H1 (cell line): ENCODE measurements around the gene RFX3. TPM values are rescaled to one million over a fixed set of nuclear protein-coding genes. Genes with fewer than 3 reads are reported as not detected.

Experiments
- CTCF ChIA-PET: fragments of 300-600 bp; sonication (Branson Sonifier 250); formaldehyde crosslinking; loops from one replicate; lab custom pipeline; 2021; ENCODE audit not compliant: partially characterized antibody; lab: Charles Lee
- POLR2A ChIA-PET: fragments of 300-600 bp; sonication (Branson Sonifier 250); formaldehyde crosslinking; loops from one replicate; lab custom pipeline; 2021; ENCODE audit warnings: inconsistent platforms; ENCODE audit not compliant: partially characterized antibody; lab: Charles Lee
- DNase-seq, 2 experiments: peaks; one replicate each; pipeline versions ENCODE4 v3.0.0 to v3.0.0-alpha.2; 2010 to 2022; ENCODE audit warnings: low spot score in 2 of 2, low read depth in 1 of 2, mixed read lengths in 1 of 2
- FAIRE-seq: peaks from 2 replicates; lab custom pipeline; 2011; peaks lifted over from hg19 to GRCh38; lab: Jason Lieb, UNC
- H2AFZ ChIP-seq: 2 replicates; pipeline ENCODE4 v1.8.1; 2012; ENCODE audit warnings: low read length, inconsistent platforms
- H2AK5ac ChIP-seq: 2 replicates; pipeline ENCODE4 v1.6.1; 2013; ENCODE audit warnings: low read depth, low read length
- H2BK120ac ChIP-seq: replicated peaks from 2 replicates; pipeline ENCODE3; 2013; ENCODE audit warnings: low read depth, low read length, inconsistent platforms
- H2BK12ac ChIP-seq: 2 replicates; pipeline ENCODE4 v1.6.1; 2013; ENCODE audit warnings: low read depth, low read length
- H2BK15ac ChIP-seq: 2 replicates; pipeline ENCODE4 v1.6.1; 2013; ENCODE audit warnings: low read length
- H2BK20ac ChIP-seq: 2 replicates; pipeline ENCODE4 v1.6.1; 2013; ENCODE audit warnings: low read length
- H2BK5ac ChIP-seq: 2 replicates; pipeline ENCODE4 v1.6.1; 2013; ENCODE audit warnings: low read depth, low read length
- H3K14ac ChIP-seq: 2 replicates; pipeline ENCODE4 v1.6.1; 2013; ENCODE audit warnings: inconsistent platforms; ENCODE audit not compliant: insufficient read length
- H3K18ac ChIP-seq: 2 replicates; pipeline ENCODE4 v1.6.1; 2013; ENCODE audit warnings: low read length; ENCODE audit errors: extremely low read depth
- H3K23ac ChIP-seq: 2 replicates; pipeline ENCODE4 v1.6.1; 2013; ENCODE audit warnings: inconsistent platforms; ENCODE audit not compliant: insufficient read length
- H3K23me2 ChIP-seq: 2 replicates; pipeline ENCODE4 v1.6.1; 2013; ENCODE audit warnings: low read depth, low read length
- H3K27ac ChIP-seq: 2 replicates; pipeline ENCODE4 v1.6.1; 2011; ENCODE audit warnings: low read depth, low read length, inconsistent platforms
- H3K27me3 ChIP-seq, 4 experiments: replicated peaks in 1 of 4; 1 replicate in 1 of 4; 2 replicates in 3 of 4; pipeline versions ENCODE4 v1.6.1 to v1.8.1; 2011 to 2013; ENCODE audit warnings: low read length in 3 of 4, mild to moderate bottlenecking in 3 of 4, inconsistent platforms in 2 of 4, mixed read lengths in 2 of 4, moderate library complexity in 1 of 4; ENCODE audit not compliant: control insufficient read depth in 3 of 4, insufficient read depth in 3 of 4; ENCODE audit errors: extremely low read depth in 1 of 4
- H3K36me3 ChIP-seq, 4 experiments: 2 replicates each; pipeline versions ENCODE4 v1.6.1 to v1.8.1; 2011 to 2013; ENCODE audit warnings: mild to moderate bottlenecking in 4 of 4, low read length in 3 of 4, moderate library complexity in 2 of 4, control low read depth in 1 of 4, inconsistent platforms in 1 of 4; ENCODE audit not compliant: insufficient read depth in 4 of 4, control insufficient read depth in 2 of 4
- H3K4ac ChIP-seq: replicated peaks from 2 replicates; pipeline ENCODE3; 2013; ENCODE audit warnings: low read length, low read depth, mixed read lengths, inconsistent platforms; ENCODE audit not compliant: insufficient read length
- H3K4me1 ChIP-seq, 4 experiments: replicated peaks in 1 of 4; 1 replicate in 1 of 4; 2 replicates in 3 of 4; pipeline versions ENCODE4 v1.6.1 to v1.8.1; 2011 to 2013; ENCODE audit warnings: low read length in 3 of 4, inconsistent platforms in 2 of 4, mixed read lengths in 1 of 4; ENCODE audit not compliant: insufficient read depth in 4 of 4, control insufficient read depth in 3 of 4
- H3K4me2 ChIP-seq, 2 experiments: 2 replicates each; pipeline versions ENCODE4 v1.6.1 to v1.8.1; 2011 to 2013; ENCODE audit warnings: low read depth in 2 of 2, low read length in 2 of 2, control low read depth in 1 of 2, inconsistent platforms in 1 of 2, mild to moderate bottlenecking in 1 of 2; ENCODE audit not compliant: insufficient read depth in 1 of 2
- H3K4me3 ChIP-seq, 4 experiments: fragments of 200-600, 300-600 bp in 1 of 4; sonication (generic), shearing (Covaris generic), sonication (Bioruptor Twin) in 1 of 4; 2 replicates each; pipeline versions ENCODE4 v1.5.1 to v1.8.1; 2011 to 2016; ENCODE audit warnings: low read length in 4 of 4, low read depth in 3 of 4, control low read depth in 2 of 4, inconsistent platforms in 2 of 4, mild to moderate bottlenecking in 2 of 4, mixed read lengths in 1 of 4, moderate library complexity in 1 of 4; ENCODE audit not compliant: insufficient read depth in 2 of 4; ENCODE audit errors: extremely low read depth in 1 of 4
- H3K56ac ChIP-seq: replicated peaks from 2 replicates; pipeline ENCODE3; 2013; ENCODE audit warnings: low read depth, mild to moderate bottlenecking, mixed read lengths, low read length, inconsistent platforms; ENCODE audit not compliant: insufficient read length
- H3K79me1 ChIP-seq: 2 replicates; pipeline ENCODE4 v1.6.1; 2013; ENCODE audit warnings: low read depth, low read length, control low read depth
- H3K79me2 ChIP-seq, 2 experiments: 2 replicates each; pipeline versions ENCODE4 v1.6.1 to v1.8.1; 2012 to 2013; ENCODE audit warnings: low read length in 2 of 2, mild to moderate bottlenecking in 2 of 2, inconsistent platforms in 1 of 2; ENCODE audit not compliant: insufficient read depth in 2 of 2, control insufficient read depth in 1 of 2
- H3K9ac ChIP-seq, 4 experiments: replicated peaks in 1 of 4; 1 replicate in 1 of 4; 2 replicates in 3 of 4; pipeline versions ENCODE4 v1.6.1 to v1.8.1; 2011 to 2013; ENCODE audit warnings: low read depth in 3 of 4, low read length in 3 of 4, control low read depth in 2 of 4, mild to moderate bottlenecking in 2 of 4, moderate library complexity in 2 of 4, inconsistent platforms in 1 of 4; ENCODE audit errors: extremely low read depth in 1 of 4
- H3K9me3 ChIP-seq, 2 experiments: 2 replicates each; pipeline versions ENCODE4 v1.6.1 to v1.8.1; 2012 to 2013; ENCODE audit warnings: mild to moderate bottlenecking in 2 of 2, moderate library complexity in 2 of 2, control low read depth in 1 of 2, inconsistent platforms in 1 of 2, low read depth in 1 of 2, low read length in 1 of 2, mixed read lengths in 1 of 2; ENCODE audit not compliant: insufficient read depth in 2 of 2
- H4K20me1 ChIP-seq, 2 experiments: replicated peaks in 1 of 2; 2 replicates each; pipeline versions ENCODE3 to v1.8.1; 2011 to 2013; ENCODE audit warnings: inconsistent platforms in 2 of 2, low read length in 2 of 2, mild to moderate bottlenecking in 1 of 2; ENCODE audit not compliant: insufficient read depth in 2 of 2, control insufficient read depth in 1 of 2
- H4K5ac ChIP-seq: 2 replicates; pipeline ENCODE4 v1.6.1; 2013; ENCODE audit warnings: low read length, low read depth, mixed read lengths, inconsistent platforms; ENCODE audit not compliant: insufficient read length
- H4K8ac ChIP-seq: 2 replicates; pipeline ENCODE4 v1.8.0; 2013; ENCODE audit warnings: mild to moderate bottlenecking, moderate library complexity, low read length, inconsistent platforms; ENCODE audit not compliant: insufficient read depth; ENCODE audit errors: extremely low read depth
- H4K91ac ChIP-seq: replicated peaks from 2 replicates; pipeline ENCODE3; 2013; ENCODE audit warnings: low read length, mixed read lengths, inconsistent platforms; ENCODE audit not compliant: insufficient read length
- ASH2L ChIP-seq: fragments of 200-600, 300-600 bp; sonication (generic); IDR thresholded peaks from one replicate; pipeline ENCODE4 v1.7.1; 2017; ENCODE audit warnings: low read length
- CBX5 ChIP-seq: fragments of 300-800, 300-1000 bp; sonication (generic); IDR thresholded peaks from 2 replicates; pipeline ENCODE4 v1.7.1; 2016; ENCODE audit warnings: antibody characterized with exemption, low read length, low read depth
- CEBPB ChIP-seq: IDR thresholded peaks from 2 replicates; pipeline ENCODE4 v1.6.1; 2012; ENCODE audit warnings: low read depth, low read length
- CREB1 ChIP-seq: IDR thresholded peaks from 2 replicates; pipeline ENCODE4 v1.6.1; 2012; ENCODE audit warnings: inconsistent platforms
- EP300 ChIP-seq, 2 experiments: IDR thresholded peaks; 1 replicate in 1 of 2; 2 replicates in 1 of 2; pipeline ENCODE4 v1.6.1; 2011 to 2012; ENCODE audit warnings: low read depth in 2 of 2, low read length in 2 of 2, mild to moderate bottlenecking in 2 of 2, borderline replicate concordance in 1 of 2, inconsistent platforms in 1 of 2, moderate library complexity in 1 of 2
- HDAC2 ChIP-seq, 2 experiments: fragments of 300-600 bp in 1 of 2; sonication (generic) in 1 of 2; IDR thresholded peaks; 2 replicates each; pipeline ENCODE4 v1.6.1; 2011 to 2012; ENCODE audit warnings: low read depth in 2 of 2, low read length in 2 of 2, mild to moderate bottlenecking in 2 of 2, moderate library complexity in 2 of 2, borderline replicate concordance in 1 of 2, inconsistent platforms in 1 of 2
- KDM4A ChIP-seq: IDR thresholded peaks from one replicate; pipeline ENCODE4 v1.7.1; 2012; ENCODE audit warnings: low read depth, mild to moderate bottlenecking, moderate library complexity, low read length, inconsistent platforms; ENCODE audit not compliant: severe bottlenecking
- POLR2A ChIP-seq, 2 experiments: IDR thresholded peaks; 1 replicate in 1 of 2; 2 replicates in 1 of 2; pipeline ENCODE4 v1.6.1; 2011; ENCODE audit warnings: low read depth in 2 of 2, low read length in 2 of 2, mild to moderate bottlenecking in 2 of 2; ENCODE audit errors: control extremely low read depth in 1 of 2
- RNF2 ChIP-seq: fragments of 200-900, 300-1000 bp; sonication (generic); IDR thresholded peaks from 2 replicates; pipeline ENCODE4 v1.7.1; 2016; ENCODE audit warnings: borderline replicate concordance, low read depth, mild to moderate bottlenecking, antibody characterized with exemption, low read length; ENCODE audit not compliant: poor library complexity, severe bottlenecking; ENCODE audit errors: missing control alignments
- SUZ12 ChIP-seq: fragments of 200-600 bp; sonication (generic); IDR thresholded peaks from 2 replicates; pipeline ENCODE4 v1.6.1; 2012; ENCODE audit warnings: mild to moderate bottlenecking, inconsistent platforms, low read length, moderate library complexity, mixed read lengths
- YY1 ChIP-seq: IDR thresholded peaks from 2 replicates; pipeline ENCODE4 v1.6.1; 2011; ENCODE audit warnings: low read depth, mild to moderate bottlenecking, low read length
- WGBS, 2 experiments: shearing (Covaris generic) in 1 of 2; methylation state at CpG; one replicate each; pipeline versions ENCODE4 v1.1.6 to v1.1.7; 2013 to 2015; ENCODE audit warnings: low lambda C conversion rate in 2 of 2, mixed read lengths in 2 of 2, inconsistent platforms in 1 of 2, low coverage in 1 of 2, missing lambda C conversion rate in 1 of 2; ENCODE audit not compliant: insufficient replicate concordance in 2 of 2, insufficient coverage in 1 of 2, insufficient read length in 1 of 2; ENCODE audit errors: extremely low coverage in 1 of 2, missing lambda C conversion rate in 1 of 2; 5-methylcytosine and 5-hydroxymethylcytosine counted together
- polyA plus RNA-seq, 7 experiments: library from polyadenylated mRNA; depleted of rRNA in 3 of 7; stranded (reverse) in 5 of 7; unstranded in 2 of 7; fragments of >200 nt in 5 of 7; fragments of 200-250 nt in 2 of 7; gene quantifications; 1 replicate in 5 of 7; 2 replicates in 1 of 7; 4 replicates in 1 of 7; pipeline versions ENCODE4 v1.2.1 to v1.2.3, GENCODE V29; 2011 to 2013; ENCODE audit warnings: missing spikeins in 2 of 7, mixed read lengths in 2 of 7
- total RNA-seq: library from RNA; stranded (reverse); fragmentation: NEBNext Ultra II Directional; extraction: Animal tissue kit (Norgen Biotek cat#: 25700); gene quantifications from 2 replicates; pipeline ENCODE4 v1.2.1, GENCODE V29; 2021
- TF ChIP-seq, protein P1 (sequence below): IDR thresholded peaks from 2 replicates; pipeline ENCODE4 v1.6.1; 2012; ENCODE audit warnings: inconsistent platforms

The RFX3 gene
- total and polyA plus RNA-seq, 2 of the 8 experiments (the other 6 are each of a cell fraction or from before 2014, with no cell fraction given) = 4.9 to 22.6 TPM

DNA sequence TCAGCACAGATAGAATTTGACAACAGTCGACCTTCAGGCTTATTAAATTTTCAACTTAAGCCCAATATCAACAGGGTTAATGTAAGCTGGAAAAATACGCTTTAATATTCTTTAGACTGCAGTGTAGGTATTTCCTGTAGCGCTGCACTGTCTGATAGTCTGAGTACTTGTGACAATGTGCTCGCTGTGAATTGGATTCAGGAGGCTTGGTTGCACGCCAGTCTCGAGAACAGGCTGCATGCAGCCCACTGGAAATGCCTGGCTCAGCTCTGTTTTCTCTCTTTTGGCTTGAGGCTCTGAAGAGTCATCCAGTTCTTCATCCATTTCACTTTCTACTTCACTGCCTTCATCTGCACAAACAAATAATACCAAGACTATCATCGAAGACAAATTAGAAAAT is 300.9 kb downstream of the RFX3 start:
- POLR2A ChIA-PET = no interaction called here
- H3K4me3 ChIP-seq = no peak overlapping the region
- FAIRE-seq = no peak
- no peaks in the 10 kb centered on the region for H3K27me3 ChIP-seq
- no peak overlapping the region for H2BK15ac ChIP-seq
- no peaks in the 10 kb centered on the region for H4K20me1 ChIP-seq
- H2BK12ac ChIP-seq = 0 out of 2 replicates have a peak overlapping the region, but pooled peaks have one; percentile 43
- no peak overlapping the region for H3K4ac ChIP-seq
- H3K9me3 ChIP-seq = no peaks in the 10 kb centered on the region
- no peak overlapping the region for H2BK5ac ChIP-seq
- no peak overlapping the region for H3K14ac ChIP-seq
- no peaks in the 10 kb centered on the region for H3K79me1 ChIP-seq
- WGBS, 2 experiments = 92% methylated on average over 7 of the region's 7 CpGs; no CpG with 5 or more reads in 1 of the 2 experiments
- H2BK20ac ChIP-seq = no peak overlapping the region
- no peak overlapping the region for H3K9ac ChIP-seq
- peaks cover 0 to 3% (median 0%) of the 10 kb centered on the region in 4 experiments; a peak in 1 of 7 replicates for H3K4me1 ChIP-seq
- H3K23me2 ChIP-seq = no peaks in the 10 kb centered on the region
- no peak overlapping the region for H4K5ac ChIP-seq
- H3K23ac ChIP-seq = no peak overlapping the region
- H3K79me2 ChIP-seq = no peaks in the 10 kb centered on the region
- DNase-seq = no peak
- H4K91ac ChIP-seq = no peak overlapping the region
- H2AK5ac ChIP-seq = no peak overlapping the region
- H3K18ac ChIP-seq = no peak overlapping the region
- H3K27ac ChIP-seq = no peak overlapping the region
- H4K8ac ChIP-seq = no peak overlapping the region
- CTCF ChIA-PET = interaction anchor here (1.2 to 1.7 kb wide), 3 partner anchors 10 to 44 kb away, joined by 3 to 5 read pairs (median 3); no protein-coding TSS in a partner anchor
- no peak overlapping the region for H2BK120ac ChIP-seq
- no peak overlapping the region for H3K4me2 ChIP-seq
- TF ChIP-seq KDM4A (no peak), CEBPB (no peak), YY1 (no peak), CREB1 (no peak), ASH2L (no peak), CBX5 (no peak), HDAC2 (IDR thresholded peaks at IDR 0.05; ENCODE audit: borderline replicate concordance in 1 of 2, low read depth in 2 of 2, low read length in 2 of 2) (no peak), SUZ12 (no peak), POLR2A (IDR thresholded peaks at IDR 0.05; ENCODE audit: control extremely low read depth in 1 of 2, low read depth in 2 of 2, low read length in 2 of 2) (no peak), EP300 (IDR thresholded peaks at IDR 0.05; ENCODE audit: borderline replicate concordance in 1 of 2, low read depth in 2 of 2, low read length in 2 of 2) (no peak), RNF2 (no peak)
- TF ChIP-seq, protein P1, sequence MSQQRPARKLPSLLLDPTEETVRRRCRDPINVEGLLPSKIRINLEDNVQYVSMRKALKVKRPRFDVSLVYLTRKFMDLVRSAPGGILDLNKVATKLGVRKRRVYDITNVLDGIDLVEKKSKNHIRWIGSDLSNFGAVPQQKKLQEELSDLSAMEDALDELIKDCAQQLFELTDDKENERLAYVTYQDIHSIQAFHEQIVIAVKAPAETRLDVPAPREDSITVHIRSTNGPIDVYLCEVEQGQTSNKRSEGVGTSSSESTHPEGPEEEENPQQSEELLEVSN = no peak
- H2AFZ ChIP-seq = no peak overlapping the region
- H3K36me3 ChIP-seq = no peaks in the 10 kb centered on the region
- no peak overlapping the region for H3K56ac ChIP-seq
